ENCODE data around the gene SCN5A.

Gene SCN5A

DNA sequence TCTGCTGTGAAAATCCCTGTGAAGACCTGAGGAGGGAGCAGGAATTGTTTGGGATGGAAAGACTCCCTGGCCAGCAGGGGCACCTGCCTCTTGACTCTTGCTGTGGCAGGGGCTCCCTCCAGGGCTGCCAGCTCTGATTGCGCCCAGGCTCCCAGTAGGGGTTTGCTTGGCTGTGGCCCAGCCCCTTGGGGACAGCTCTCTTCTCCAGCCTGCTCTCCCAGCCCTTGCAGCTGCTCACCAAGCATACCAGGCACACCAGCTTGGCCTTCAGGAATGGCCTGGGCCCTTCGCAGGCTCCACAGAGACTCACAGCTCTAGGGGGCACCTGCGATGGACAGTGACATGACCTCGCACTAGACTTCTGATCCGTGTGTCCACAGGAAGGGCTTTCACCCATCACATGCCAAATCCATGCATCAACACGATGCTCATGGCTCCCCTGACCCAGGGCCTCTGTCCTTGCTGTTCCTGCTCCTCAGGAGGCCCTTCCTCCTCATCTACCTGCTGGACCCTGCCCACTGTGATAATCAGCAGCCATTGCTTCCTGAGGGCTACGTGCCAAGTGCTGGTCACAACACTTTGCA lies 61.8 kb downstream of the SCN5A start:
- Histone ChIP-seq H2BK120ac (ENCODE audit: low read depth, low read length) (no peak overlapping the region), H2AK5ac (ENCODE audit: low read length) (no peak overlapping the region), H4K5ac (ENCODE audit: low read length) (no peak overlapping the region), H3K56ac (ENCODE audit: low read length) (no peak overlapping the region), H3K9ac (ENCODE audit: low read length) (no peak overlapping the region), H3K27me3 (ENCODE audit: insufficient read depth, low read length, poor library complexity) (no peaks in the 10 kb centered on the region), H3K79me2 (ENCODE audit: control insufficient read depth, insufficient read depth, low read length) (no peaks in the 10 kb centered on the region), H2BK5ac (ENCODE audit: low read length) (no peak overlapping the region), H3K18ac (ENCODE audit: low read length) (no peak overlapping the region), H3K23ac (ENCODE audit: low read length) (no peak overlapping the region), H3K36me3 (ENCODE audit: control insufficient read depth, insufficient read depth, low read length) (no peaks in the 10 kb centered on the region), H3K4ac (ENCODE audit: low read depth, low read length) (no peak overlapping the region), H3K27ac (ENCODE audit: low read depth, low read length) (no peak overlapping the region), H2BK15ac (replicated peaks; ENCODE audit: low read depth) (no peak overlapping the region), H4K8ac (ENCODE audit: low read depth, low read length) (no peak overlapping the region), H3K4me2 (ENCODE audit: low read length) (no peak overlapping the region), H3K4me1 (ENCODE audit: control insufficient read depth, low read depth, low read length) (no peaks in the 10 kb centered on the region), H3K79me1 (ENCODE audit: low read length) (no peaks in the 10 kb centered on the region), H3K4me3 (ENCODE audit: low read length) (no peak overlapping the region)
- no CpG with 5 or more reads among the region's 7 CpGs for WGBS (ENCODE audit: extremely low coverage, insufficient coverage, low lambda C conversion rate)
- no peak for DNase-seq

DNA sequence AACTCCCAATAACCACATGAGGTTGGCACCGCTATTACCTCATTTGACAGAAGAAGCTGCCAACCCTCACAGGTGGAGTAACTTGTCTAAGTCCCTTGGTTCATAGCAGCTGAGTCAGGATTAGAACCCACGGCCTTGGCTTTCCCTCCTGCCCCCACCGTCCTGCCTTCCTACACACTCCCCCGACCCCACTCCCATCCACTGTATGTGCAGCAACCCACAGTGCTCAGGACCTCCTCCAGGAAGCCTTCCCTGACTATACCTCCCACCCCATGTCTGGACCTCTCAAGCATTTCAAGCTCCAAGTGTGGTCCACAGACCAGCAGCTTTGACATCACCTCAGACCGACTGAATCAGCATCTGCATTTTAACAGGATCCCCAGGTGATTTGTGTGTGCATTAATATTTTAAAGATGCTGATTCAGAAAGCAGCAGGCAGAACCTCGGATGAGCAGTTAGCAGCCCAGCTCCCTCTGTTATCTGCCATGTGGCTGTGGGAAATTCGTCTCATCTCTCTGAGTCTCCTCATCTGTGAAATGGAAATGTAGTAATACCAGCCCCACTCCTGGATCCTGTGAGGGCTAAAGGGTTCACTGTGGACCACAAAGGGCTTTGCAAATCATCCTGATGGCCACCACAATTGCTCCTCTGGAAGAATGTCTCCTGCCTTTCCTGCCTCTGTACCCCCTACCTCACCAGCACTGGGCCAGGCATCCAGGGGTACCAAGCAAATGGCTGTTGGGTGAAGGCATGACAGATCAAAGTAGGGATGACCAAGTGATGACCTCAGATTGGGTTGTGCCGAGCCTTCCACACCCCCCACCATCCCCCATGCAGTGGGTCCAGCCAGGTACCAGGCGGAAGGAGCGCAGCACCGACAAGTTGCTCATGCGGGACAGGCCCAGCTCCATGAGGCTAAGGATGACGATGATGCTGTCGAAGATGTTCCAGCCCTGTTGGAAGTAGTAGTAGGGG lies 62.7 kb downstream of the SCN5A start:
- Histone ChIP-seq H3K79me1 (ENCODE audit: low read length) (no peaks in the 10 kb centered on the region), H3K27me3 (ENCODE audit: insufficient read depth, low read length, poor library complexity) (no peaks in the 10 kb centered on the region), H3K4ac (ENCODE audit: low read depth, low read length) (no peak overlapping the region), H2BK120ac (ENCODE audit: low read depth, low read length) (no peak overlapping the region), H3K79me2 (ENCODE audit: control insufficient read depth, insufficient read depth, low read length) (no peaks in the 10 kb centered on the region), H2BK5ac (ENCODE audit: low read length) (no peak overlapping the region), H4K8ac (ENCODE audit: low read depth, low read length) (no peak overlapping the region), H3K18ac (ENCODE audit: low read length) (no peak overlapping the region), H2AK5ac (ENCODE audit: low read length) (no peak overlapping the region), H3K9ac (ENCODE audit: low read length) (no peak overlapping the region), H3K4me3 (ENCODE audit: low read length) (no peak overlapping the region), H3K56ac (ENCODE audit: low read length) (no peak overlapping the region), H3K36me3 (ENCODE audit: control insufficient read depth, insufficient read depth, low read length) (no peaks in the 10 kb centered on the region), H3K4me2 (ENCODE audit: low read length) (no peak overlapping the region), H3K4me1 (ENCODE audit: control insufficient read depth, low read depth, low read length) (no peaks in the 10 kb centered on the region), H3K23ac (ENCODE audit: low read length) (no peak overlapping the region), H3K27ac (ENCODE audit: low read depth, low read length) (no peak overlapping the region), H4K5ac (ENCODE audit: low read length) (no peak overlapping the region), H2BK15ac (replicated peaks; ENCODE audit: low read depth) (no peak overlapping the region)
- DNase-seq: no peak
- WGBS (ENCODE audit: extremely low coverage, insufficient coverage, low lambda C conversion rate): no CpG with 5 or more reads among the region's 14 CpGs

DNA sequence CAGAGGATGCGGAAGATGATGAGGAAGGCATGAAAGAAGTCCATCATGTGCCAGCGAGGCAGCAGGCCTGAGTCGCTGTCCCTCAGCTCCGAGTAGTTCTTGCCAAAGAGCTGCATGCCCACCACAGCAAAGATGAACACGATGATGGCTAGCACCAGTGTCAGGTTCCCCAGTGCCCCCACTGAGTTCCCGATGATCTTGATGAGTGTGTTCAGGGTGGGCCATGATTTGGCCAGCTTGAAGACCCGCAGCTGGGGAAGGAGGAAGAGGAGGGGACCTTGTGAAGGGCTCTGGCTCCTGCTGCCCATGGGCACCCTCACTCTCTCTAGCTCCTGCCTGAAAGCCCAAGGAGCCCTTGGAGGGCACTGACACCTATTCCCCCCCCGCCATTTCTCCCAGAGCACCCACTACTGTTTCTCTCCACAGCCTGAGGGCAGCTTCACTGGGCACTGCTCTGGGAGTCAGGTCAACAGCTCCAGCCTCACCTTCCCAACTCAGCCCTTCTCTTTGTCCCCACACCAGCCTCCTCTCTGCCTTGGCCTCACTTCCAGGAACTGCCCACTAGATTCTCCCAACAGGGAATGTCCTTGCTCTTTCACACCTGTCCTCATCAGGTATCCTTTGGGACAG lies 63.6 kb downstream of the SCN5A start:
- Histone ChIP-seq H2BK15ac (replicated peaks; ENCODE audit: low read depth) (no peak overlapping the region), H3K79me1 (ENCODE audit: low read length) (no peaks in the 10 kb centered on the region), H3K27me3 (ENCODE audit: insufficient read depth, low read length, poor library complexity) (no peaks in the 10 kb centered on the region), H3K4ac (ENCODE audit: low read depth, low read length) (no peak overlapping the region), H3K27ac (ENCODE audit: low read depth, low read length) (no peak overlapping the region), H2BK5ac (ENCODE audit: low read length) (no peak overlapping the region), H2BK120ac (ENCODE audit: low read depth, low read length) (no peak overlapping the region), H3K4me2 (ENCODE audit: low read length) (no peak overlapping the region), H3K18ac (ENCODE audit: low read length) (no peak overlapping the region), H3K23ac (ENCODE audit: low read length) (no peak overlapping the region), H3K56ac (ENCODE audit: low read length) (no peak overlapping the region), H3K4me1 (ENCODE audit: control insufficient read depth, low read depth, low read length) (no peaks in the 10 kb centered on the region), H3K79me2 (ENCODE audit: control insufficient read depth, insufficient read depth, low read length) (no peaks in the 10 kb centered on the region), H3K36me3 (ENCODE audit: control insufficient read depth, insufficient read depth, low read length) (no peaks in the 10 kb centered on the region), H2AK5ac (ENCODE audit: low read length) (no peak overlapping the region), H3K9ac (ENCODE audit: low read length) (no peak overlapping the region), H4K8ac (ENCODE audit: low read depth, low read length) (no peak overlapping the region), H3K4me3 (ENCODE audit: low read length) (no peak overlapping the region), H4K5ac (ENCODE audit: low read length) (no peak overlapping the region)
- no peak for DNase-seq
- no CpG with 5 or more reads among the region's 8 CpGs for WGBS (ENCODE audit: extremely low coverage, insufficient coverage, low lambda C conversion rate)

DNA sequence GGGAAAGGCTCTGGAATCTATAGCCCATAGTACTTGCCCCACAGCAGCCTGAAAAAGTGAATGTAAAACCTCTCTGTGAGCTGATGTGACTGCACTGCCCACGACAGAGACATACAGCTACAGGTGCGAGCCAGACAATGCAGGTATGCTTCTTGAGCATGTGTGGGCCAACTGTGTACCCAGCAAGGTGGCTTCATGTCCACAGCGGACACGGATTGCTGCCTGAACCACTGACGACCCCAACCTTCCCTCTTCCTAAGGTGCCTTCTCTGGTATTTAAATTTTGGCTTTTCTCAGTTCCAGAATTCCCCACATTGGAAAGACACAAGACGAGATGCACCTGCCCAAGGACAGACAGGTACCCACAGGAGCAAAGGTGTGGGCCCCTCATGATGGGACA lies 65.8 kb downstream of the SCN5A start:
- H3K36me3 ChIP-seq (ENCODE audit: control insufficient read depth, insufficient read depth, low read length): no peaks in the 10 kb centered on the region

DNA sequence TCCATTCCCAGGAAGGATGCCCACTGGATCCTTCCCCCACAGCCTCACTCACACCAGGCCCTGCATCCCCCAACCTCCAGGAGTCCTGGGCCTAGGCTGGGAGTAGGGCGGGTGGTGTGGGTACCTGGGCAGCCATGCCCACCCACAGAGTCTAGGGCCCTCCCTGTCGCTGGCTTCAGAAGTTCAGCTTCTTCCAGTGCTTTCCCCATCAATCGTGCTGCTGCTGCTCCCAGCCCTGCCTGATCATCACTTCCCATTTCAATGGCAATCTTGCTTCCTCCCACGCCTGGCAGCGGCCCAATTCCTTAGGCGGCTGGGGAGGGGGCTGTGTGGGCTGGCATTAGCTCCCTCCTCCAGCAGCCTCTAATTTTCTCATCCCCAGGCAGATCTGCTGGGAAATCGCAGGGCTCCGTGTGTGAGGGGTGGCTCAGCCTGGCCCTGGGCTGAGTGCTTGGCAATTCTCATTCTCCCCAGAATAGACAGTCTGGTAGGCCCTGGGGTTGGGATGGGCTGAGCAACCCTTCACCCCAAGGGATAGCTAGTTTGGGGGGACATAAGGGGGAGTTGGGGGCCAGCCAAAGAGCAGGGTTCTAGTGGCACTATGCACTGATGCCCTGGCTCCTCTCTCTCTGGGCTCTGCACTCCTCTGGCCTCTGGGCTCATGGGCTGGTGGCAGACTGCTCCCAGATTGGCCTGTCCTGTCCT lies 66.4 kb downstream of the SCN5A start:
- Histone ChIP-seq H2AK5ac (ENCODE audit: low read length) (no peak overlapping the region), H3K27ac (ENCODE audit: low read depth, low read length) (no peak overlapping the region), H3K23ac (ENCODE audit: low read length) (no peak overlapping the region), H2BK15ac (replicated peaks; ENCODE audit: low read depth) (no peak overlapping the region), H3K79me2 (ENCODE audit: control insufficient read depth, insufficient read depth, low read length) (no peaks in the 10 kb centered on the region), H3K4ac (ENCODE audit: low read depth, low read length) (no peak overlapping the region), H3K4me3 (ENCODE audit: low read length) (no peak overlapping the region), H4K5ac (ENCODE audit: low read length) (no peak overlapping the region), H3K56ac (ENCODE audit: low read length) (no peak overlapping the region), H4K8ac (ENCODE audit: low read depth, low read length) (no peak overlapping the region), H3K79me1 (ENCODE audit: low read length) (no peaks in the 10 kb centered on the region), H2BK120ac (ENCODE audit: low read depth, low read length) (no peak overlapping the region), H2BK5ac (ENCODE audit: low read length) (no peak overlapping the region), H3K27me3 (ENCODE audit: insufficient read depth, low read length, poor library complexity) (no peaks in the 10 kb centered on the region), H3K9ac (ENCODE audit: low read length) (no peak overlapping the region), H3K36me3 (ENCODE audit: control insufficient read depth, insufficient read depth, low read length) (no peaks in the 10 kb centered on the region), H3K4me2 (ENCODE audit: low read length) (no peak overlapping the region), H3K4me1 (ENCODE audit: control insufficient read depth, low read depth, low read length) (no peaks in the 10 kb centered on the region), H3K18ac (ENCODE audit: low read length) (no peak overlapping the region)
- DNase-seq: no peak
- no CpG with 5 or more reads among the region's 8 CpGs for WGBS (ENCODE audit: extremely low coverage, insufficient coverage, low lambda C conversion rate)

More for the DNA sequence above, 65.8 kb downstream of the SCN5A start:
- Histone ChIP-seq H3K4me2 (ENCODE audit: low read length) (no peak overlapping the region), H2BK15ac (replicated peaks; ENCODE audit: low read depth) (no peak overlapping the region), H3K79me2 (ENCODE audit: control insufficient read depth, insufficient read depth, low read length) (no peaks in the 10 kb centered on the region), H3K4ac (ENCODE audit: low read depth, low read length) (no peak overlapping the region), H4K8ac (ENCODE audit: low read depth, low read length) (no peak overlapping the region), H3K18ac (ENCODE audit: low read length) (no peak overlapping the region), H3K4me1 (ENCODE audit: control insufficient read depth, low read depth, low read length) (no peaks in the 10 kb centered on the region), H2BK120ac (ENCODE audit: low read depth, low read length) (no peak overlapping the region), H2BK5ac (ENCODE audit: low read length) (no peak overlapping the region), H3K27me3 (ENCODE audit: insufficient read depth, low read length, poor library complexity) (no peaks in the 10 kb centered on the region), H3K4me3 (ENCODE audit: low read length) (no peak overlapping the region), H3K79me1 (ENCODE audit: low read length) (no peaks in the 10 kb centered on the region), H3K9ac (ENCODE audit: low read length) (no peak overlapping the region), H2AK5ac (ENCODE audit: low read length) (no peak overlapping the region), H3K27ac (ENCODE audit: low read depth, low read length) (no peak overlapping the region), H3K56ac (ENCODE audit: low read length) (no peak overlapping the region), H3K23ac (ENCODE audit: low read length) (no peak overlapping the region), H4K5ac (ENCODE audit: low read length) (no peak overlapping the region)
- no peak for DNase-seq
- WGBS (ENCODE audit: extremely low coverage, insufficient coverage, low lambda C conversion rate): no CpG with 5 or more reads among the region's 6 CpGs
